IMR-90 (cell line): Measurements from ENCODE around the gene ACSF2. TPM values are rescaled to one million over a fixed set of nuclear protein-coding genes. Genes with fewer than 3 reads are reported as not detected.

Experiments used
- ATAC-seq: fragments of 200-7000 bp; cut with Tn5 transposase; 2 replicates; pipeline ENCODE4 v1.9.1; 2020; ENCODE audit warnings: low read depth, mild to moderate bottlenecking, moderate library complexity
- BruUV-seq: library from RNA; stranded (reverse); fragments of 400-500 nt; replicated peaks from 2 replicates; lab custom pipeline; 2021; lab: Mats Ljungman, UMichigan
- CTCF ChIA-PET: fragments of 300-600 bp; formaldehyde crosslinking; extraction: SDS; loops from one replicate; lab custom pipeline; 2021; ENCODE audit warnings: antibody characterized with exemption; lab: Yijun Ruan, JAX
- POLR2A ChIA-PET: fragments of 300-600 bp; sonication (Branson Sonifier 250); formaldehyde crosslinking; loops from one replicate; lab custom pipeline; 2022; ENCODE audit warnings: antibody characterized with exemption; ENCODE audit not compliant: unreplicated experiment; lab: Charles Lee
- DNase-seq: peaks from one replicate; pipeline ENCODE4 v3.0.0; 2013
- H2AFZ ChIP-seq: replicated peaks from 2 replicates; pipeline ENCODE3; 2013; ENCODE audit warnings: low read length, mild to moderate bottlenecking; ENCODE audit not compliant: poor library complexity
- H2AK5ac ChIP-seq: 2 replicates; pipeline ENCODE4 v1.6.1; 2013; ENCODE audit warnings: low read depth, low read length, inconsistent platforms
- H2AK9ac ChIP-seq: replicated peaks from 2 replicates; pipeline ENCODE3; 2013; ENCODE audit warnings: mild to moderate bottlenecking, low read depth, low read length, moderate library complexity; ENCODE audit not compliant: poor library complexity
- H2BK120ac ChIP-seq: 2 replicates; pipeline ENCODE4 v1.6.1; 2013; ENCODE audit warnings: low read depth, low read length, inconsistent platforms
- H2BK15ac ChIP-seq: 3 replicates; pipeline ENCODE4 v1.6.1; 2013; ENCODE audit warnings: low read depth, low read length, inconsistent platforms
- H2BK20ac ChIP-seq: 2 replicates; pipeline ENCODE4 v1.6.1; 2013; ENCODE audit warnings: low read depth, mild to moderate bottlenecking, inconsistent platforms, low read length, moderate library complexity
- H2BK5ac ChIP-seq: 2 replicates; pipeline ENCODE4 v1.6.1; 2013; ENCODE audit warnings: mild to moderate bottlenecking, low read depth, low read length, inconsistent platforms; ENCODE audit not compliant: poor library complexity, severe bottlenecking
- H3K14ac ChIP-seq: replicated peaks from 2 replicates; pipeline ENCODE4 v1.6.1; 2013; ENCODE audit warnings: low read depth, low read length, inconsistent platforms
- H3K18ac ChIP-seq: 2 replicates; pipeline ENCODE4 v1.6.1; 2013; ENCODE audit warnings: low read depth, low read length, control low read depth
- H3K23ac ChIP-seq: 2 replicates; pipeline ENCODE4 v1.6.1; 2013; ENCODE audit warnings: low read depth, low read length, inconsistent platforms
- H3K27ac ChIP-seq: 2 replicates; pipeline ENCODE4 v1.5.1; 2013; ENCODE audit warnings: mild to moderate bottlenecking, control low read depth, low read length; ENCODE audit not compliant: insufficient read depth
- H3K27me3 ChIP-seq: 2 replicates; pipeline ENCODE4 v1.6.1; 2013; ENCODE audit warnings: low read length; ENCODE audit not compliant: control insufficient read depth, insufficient read depth
- H3K36me3 ChIP-seq: 2 replicates; pipeline ENCODE4 v1.6.1; 2013; ENCODE audit warnings: low read length, mixed read lengths; ENCODE audit not compliant: control insufficient read depth, insufficient read depth
- H3K4ac ChIP-seq: 2 replicates; pipeline ENCODE4 v1.6.1; 2013; ENCODE audit warnings: low read depth, low read length, inconsistent platforms
- H3K4me1 ChIP-seq: 2 replicates; pipeline ENCODE4 v1.6.1; 2013; ENCODE audit warnings: low read length, mixed read lengths; ENCODE audit not compliant: control insufficient read depth, insufficient read depth
- H3K4me2 ChIP-seq: 2 replicates; pipeline ENCODE4 v1.6.1; 2013; ENCODE audit warnings: low read depth, mild to moderate bottlenecking, control low read depth, low read length, moderate library complexity
- H3K4me3 ChIP-seq: 2 replicates; pipeline ENCODE4 v1.5.1; 2013; ENCODE audit warnings: low read depth, mild to moderate bottlenecking, control low read depth, low read length, moderate library complexity; ENCODE audit not compliant: insufficient read depth
- H3K56ac ChIP-seq: 2 replicates; pipeline ENCODE4 v1.6.1; 2013; ENCODE audit warnings: low read length, inconsistent platforms; ENCODE audit not compliant: insufficient read depth; ENCODE audit errors: extremely low read depth
- H3K79me1 ChIP-seq, 2 experiments: 2 replicates each; pipeline ENCODE4 v1.6.1; 2013; ENCODE audit warnings: low read length in 2 of 2, inconsistent platforms in 1 of 2, low read depth in 1 of 2
- H3K9ac ChIP-seq: 2 replicates; pipeline ENCODE4 v1.6.1; 2013; ENCODE audit warnings: low read depth, low read length, control low read depth
- H3K9me1 ChIP-seq: 2 replicates; pipeline ENCODE4 v1.6.1; 2013; ENCODE audit warnings: low read length, inconsistent platforms; ENCODE audit not compliant: insufficient read depth
- H3K9me3 ChIP-seq: 2 replicates; pipeline ENCODE4 v1.6.1; 2013; ENCODE audit warnings: low read length; ENCODE audit not compliant: control insufficient read depth, insufficient read depth
- H4K20me1 ChIP-seq: 2 replicates; pipeline ENCODE4 v1.6.1; 2013; ENCODE audit warnings: low read length, inconsistent platforms; ENCODE audit not compliant: insufficient read depth
- H4K5ac ChIP-seq: 2 replicates; pipeline ENCODE4 v1.6.1; 2013; ENCODE audit warnings: mild to moderate bottlenecking, low read depth, low read length, control low read depth
- H4K8ac ChIP-seq, 2 experiments: 2 replicates each; pipeline ENCODE4 v1.6.1; 2013; ENCODE audit warnings: low read depth in 2 of 2, low read length in 2 of 2, control low read depth in 1 of 2, inconsistent platforms in 1 of 2
- H4K91ac ChIP-seq: 2 replicates; pipeline ENCODE4 v1.6.1; 2013; ENCODE audit warnings: low read depth, low read length, inconsistent platforms; ENCODE audit not compliant: insufficient read depth
- BHLHE40 ChIP-seq: fragments of 150-350 bp; IDR thresholded peaks from 2 replicates; pipeline ENCODE4 v1.6.1; 2016; ENCODE audit warnings: mild to moderate bottlenecking, low read depth, low read length
- CEBPB ChIP-seq: IDR thresholded peaks from 2 replicates; pipeline ENCODE4 v1.6.1; 2012; ENCODE audit warnings: low read depth, low read length, improper control_type of control experiment
- CHD1 ChIP-seq: IDR thresholded peaks from 2 replicates; pipeline ENCODE4 v1.6.1; 2012; ENCODE audit warnings: low read depth, low read length, improper control_type of control experiment
- CTCF ChIP-seq: conservative IDR thresholded peaks from 2 replicates; pipeline ENCODE4 v1.5.1; 2012; ENCODE audit warnings: mild to moderate bottlenecking, low read depth, low read length, improper control_type of control experiment
- FOS ChIP-seq: fragments of 150-350 bp; IDR thresholded peaks from 2 replicates; pipeline ENCODE4 v1.6.1; 2016; ENCODE audit warnings: low read depth, low read length
- MAFK ChIP-seq: IDR thresholded peaks from 2 replicates; pipeline ENCODE4 v1.6.1; 2012; ENCODE audit warnings: low read depth, low read length, improper control_type of control experiment
- MAZ ChIP-seq: IDR thresholded peaks from 2 replicates; pipeline ENCODE4 v1.6.1; 2012; ENCODE audit warnings: low read depth, mild to moderate bottlenecking, low read length, improper control_type of control experiment, moderate library complexity, borderline replicate concordance
- MXI1 ChIP-seq: IDR thresholded peaks from 2 replicates; pipeline ENCODE4 v1.6.1; 2012; ENCODE audit warnings: low read depth, mild to moderate bottlenecking, low read length, moderate library complexity, borderline replicate concordance
- NFE2L2 ChIP-seq: fragments of 150-350 bp; IDR thresholded peaks from 2 replicates; pipeline ENCODE4 v1.6.1; 2016; ENCODE audit warnings: low read depth, mild to moderate bottlenecking, low read length
- POLR2A ChIP-seq: IDR thresholded peaks from 2 replicates; pipeline ENCODE4 v1.6.1; 2012; ENCODE audit warnings: mild to moderate bottlenecking, low read depth, low read length
- RAD21 ChIP-seq: IDR thresholded peaks from 2 replicates; pipeline ENCODE4 v1.6.1; 2012; ENCODE audit warnings: low read length, improper control_type of control experiment
- RCOR1 ChIP-seq: IDR thresholded peaks from 2 replicates; pipeline ENCODE4 v1.6.1; 2012; ENCODE audit warnings: mild to moderate bottlenecking, low read length, improper control_type of control experiment; ENCODE audit not compliant: insufficient replicate concordance
- RFX5 ChIP-seq: IDR thresholded peaks from 2 replicates; pipeline ENCODE4 v1.8.0; 2012; ENCODE audit warnings: low read depth, mild to moderate bottlenecking, low read length, moderate library complexity
- SMC3 ChIP-seq: fragments of 150-350 bp; IDR thresholded peaks from 2 replicates; pipeline ENCODE4 v1.6.1; 2016; ENCODE audit warnings: low read depth, mild to moderate bottlenecking, antibody characterized with exemption, low read length, moderate library complexity
- WGBS, 2 experiments: methylation state at CpG; one replicate each; pipeline versions ENCODE4 v1.1.5 to v1.1.7; 2013; ENCODE audit warnings: missing lambda C conversion rate in 2 of 2; ENCODE audit not compliant: insufficient read length in 1 of 2; ENCODE audit errors: extremely low coverage in 2 of 2; 5-methylcytosine and 5-hydroxymethylcytosine counted together
- dilution Hi-C: fragments of 300-500 bp; cut with HindIII; formaldehyde crosslinking; loops from one replicate; pipeline ENCODE4 v1.14.3; 2018; ENCODE audit warnings: low sequenced_read_pairs; ENCODE audit not compliant: unreplicated experiment
- in situ Hi-C: fragments of 300-500 bp; cut with MboI; formaldehyde crosslinking; loops from 3 replicates; pipeline ENCODE4 v1.14.3; 2019; ENCODE audit warnings: low sequenced_read_pairs, inconsistent platforms, mixed read lengths
- intact Hi-C: fragments of 100-400 bp; cut with micrococcal nuclease; formaldehyde crosslinking; loops from 2 replicates; pipeline ENCODE4 v1.10.0; 2022
- polyA plus RNA-seq, 3 experiments: library from polyadenylated mRNA; depleted of rRNA; stranded (reverse); fragments of >200 nt; gene quantifications; 2 replicates each; pipeline ENCODE4 v1.2.3, GENCODE V29; 2012; ENCODE audit warnings: low replicate concordance in 1 of 3
- total RNA-seq: library from RNA; depleted of rRNA; stranded (reverse); fragments of >200 nt; gene quantifications from 2 replicates; pipeline ENCODE4 v1.2.3, GENCODE V29; 2012
- TF ChIP-seq, protein P1 (sequence below): fragments of 150-350 bp; IDR thresholded peaks from 2 replicates; pipeline ENCODE4 v1.6.1; 2016; ENCODE audit warnings: low read depth, mild to moderate bottlenecking, low read length, moderate library complexity, borderline replicate concordance

ACSF2 gene
- total and polyA plus RNA-seq, 2 of the 4 experiments (the other 2 are of a cell fraction), result 18.5 to 27.2 TPM

GRCh38 chr17:50440172-50440837 is 14.3 kb downstream of the ACSF2 start:
- dilution Hi-C loops, result no loop called here
- ATAC-seq, result no peak
- H2BK15ac ChIP-seq, result no peak overlapping the region
- no peak for TF ChIP-seq CEBPB
- TF ChIP-seq CHD1, result no peak
- TF ChIP-seq RCOR1, result no peak
- no peak for TF ChIP-seq NFE2L2
- TF ChIP-seq MAZ, result no peak
- no peak for TF ChIP-seq RAD21
- TF ChIP-seq MXI1, result no peak
- no peak for TF ChIP-seq MAFK
- TF ChIP-seq FOS, result no peak
- TF ChIP-seq SMC3, result no peak
- TF ChIP-seq CTCF, result no peak
- TF ChIP-seq BHLHE40, result no peak
- TF ChIP-seq POLR2A, result no peak
- no peak for TF ChIP-seq RFX5
- TF ChIP-seq, protein P1, sequence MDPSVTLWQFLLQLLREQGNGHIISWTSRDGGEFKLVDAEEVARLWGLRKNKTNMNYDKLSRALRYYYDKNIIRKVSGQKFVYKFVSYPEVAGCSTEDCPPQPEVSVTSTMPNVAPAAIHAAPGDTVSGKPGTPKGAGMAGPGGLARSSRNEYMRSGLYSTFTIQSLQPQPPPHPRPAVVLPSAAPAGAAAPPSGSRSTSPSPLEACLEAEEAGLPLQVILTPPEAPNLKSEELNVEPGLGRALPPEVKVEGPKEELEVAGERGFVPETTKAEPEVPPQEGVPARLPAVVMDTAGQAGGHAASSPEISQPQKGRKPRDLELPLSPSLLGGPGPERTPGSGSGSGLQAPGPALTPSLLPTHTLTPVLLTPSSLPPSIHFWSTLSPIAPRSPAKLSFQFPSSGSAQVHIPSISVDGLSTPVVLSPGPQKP, result no peak

More at GRCh38 chr17:50440172-50440837, 14.3 kb downstream of the ACSF2 start:
- peaks cover 8% of the 10 kb centered on the region; the same call in 1 of the 2 replicates for H3K9me1 ChIP-seq
- no peaks in the 10 kb centered on the region for H3K27me3 ChIP-seq
- peaks cover 2% of the 10 kb centered on the region; the same call in 1 of the 2 replicates for H3K4me1 ChIP-seq
- H3K9me3 ChIP-seq, result no peaks in the 10 kb centered on the region
- no peak overlapping the region for H3K23ac ChIP-seq
- no peak overlapping the region for H2AK9ac ChIP-seq
- intact Hi-C loops (no loop called here), in situ Hi-C loops (no loop called here)
- no peak overlapping the region for H2BK5ac ChIP-seq
- H3K27ac ChIP-seq, result no peak overlapping the region
- H3K14ac ChIP-seq, result no peak overlapping the region
- no peak overlapping the region for H3K4ac ChIP-seq
- no peak overlapping the region for H2BK120ac ChIP-seq
- H2AK5ac ChIP-seq, result no peak overlapping the region
- H3K36me3 ChIP-seq, result no peaks in the 10 kb centered on the region; the same call in 1 of the 2 replicates
- no peak overlapping the region for H4K91ac ChIP-seq
- H3K4me2 ChIP-seq, result no peak overlapping the region
- no peak overlapping the region for H4K5ac ChIP-seq
- H3K56ac ChIP-seq, result no peak overlapping the region
- no peak overlapping the region for H3K4me3 ChIP-seq
- no TSS peak for BruUV-seq
- H3K9ac ChIP-seq, result no peak overlapping the region
- no peak overlapping the region for H3K18ac ChIP-seq
- H2BK20ac ChIP-seq, result no peak overlapping the region
- WGBS, 2 experiments, result 100% methylated on average over 1 of the region's 4 CpGs; no CpG with 5 or more reads in 1 of the 2 experiments
- H3K79me1 ChIP-seq, result peaks cover 4 to 21% of the 10 kb centered on the region in 2 experiments; a peak in 2 of 4 replicates
- ChIA-PET CTCF (no interaction called here), POLR2A (interaction anchor here (0.6 kb wide), 1 partner anchor 325 kb away, joined by 4 read pairs; no protein-coding TSS in a partner anchor)
- H2AFZ ChIP-seq, result no peak overlapping the region
- H4K20me1 ChIP-seq, result peaks cover 6% of the 10 kb centered on the region; the same call in 1 of the 2 replicates
- no peak overlapping the region for H4K8ac ChIP-seq
- DNase-seq, result no peak
